Measurements from ENCODE around the gene SLC6A12. TPM values are rescaled to one million over a fixed set of nuclear protein-coding genes. Genes with fewer than 3 reads are reported as not detected.
A peak's percentile ranks its signal among the peaks of the same experiment; 100 is the strongest.
"Not testable (repeated sequence)": the region's sequence is repeated elsewhere in the genome, so short reads cannot be mapped to it uniquely, and the experiment has no call there.

Gene SLC6A12
- polyA plus RNA-seq, 1 donor from 2014 or later, result 0.15 TPM

- Histone ChIP-seq H3K9me2 (ENCODE audit: insufficient read depth, low read length) (no peaks in the 10 kb centered on the region), H3K27me3 (ENCODE audit: insufficient read depth, low read depth, low read length) (no peaks in the 10 kb centered on the region), H3F3A (ENCODE audit: insufficient read depth, low read length, poor library complexity, severe bottlenecking) (no peaks in the 10 kb centered on the region), H3K79me2 (replicated peaks; ENCODE audit: insufficient read depth, low read length) (no peaks in the 10 kb centered on the region), H3K27ac (ENCODE audit: low read length) (no peak overlapping the region), H3K4me3 (ENCODE audit: low read length) (peak overlapping the region; percentile 64), H3K36me3 (ENCODE audit: insufficient read depth, low read length) (no peaks in the 10 kb centered on the region), H2AFZ (ENCODE audit: low read depth, low read length) (no peak overlapping the region), H3K9me3 (ENCODE audit: low read length) (no peaks in the 10 kb centered on the region), H3K9ac (ENCODE audit: low read length) (peak overlapping the region; percentile 55), H4K20me1 (ENCODE audit: insufficient read depth) (no peaks in the 10 kb centered on the region), H3K4me2 (ENCODE audit: low read length) (no peak overlapping the region)
- TF ChIP-seq SMC3 (conservative IDR thresholded peaks at IDR 0.05; ENCODE audit: poor library complexity), result no peak
- no peak for TF ChIP-seq EP300 (conservative IDR thresholded peaks at IDR 0.05; ENCODE audit: poor library complexity, severe bottlenecking)
- no peak for TF ChIP-seq POLR2AphosphoS5 (IDR thresholded peaks at IDR 0.05)
Measured at GRCh38 chr12:189622-189962, 24.4 kb downstream of the SLC6A12 start.

DNA sequence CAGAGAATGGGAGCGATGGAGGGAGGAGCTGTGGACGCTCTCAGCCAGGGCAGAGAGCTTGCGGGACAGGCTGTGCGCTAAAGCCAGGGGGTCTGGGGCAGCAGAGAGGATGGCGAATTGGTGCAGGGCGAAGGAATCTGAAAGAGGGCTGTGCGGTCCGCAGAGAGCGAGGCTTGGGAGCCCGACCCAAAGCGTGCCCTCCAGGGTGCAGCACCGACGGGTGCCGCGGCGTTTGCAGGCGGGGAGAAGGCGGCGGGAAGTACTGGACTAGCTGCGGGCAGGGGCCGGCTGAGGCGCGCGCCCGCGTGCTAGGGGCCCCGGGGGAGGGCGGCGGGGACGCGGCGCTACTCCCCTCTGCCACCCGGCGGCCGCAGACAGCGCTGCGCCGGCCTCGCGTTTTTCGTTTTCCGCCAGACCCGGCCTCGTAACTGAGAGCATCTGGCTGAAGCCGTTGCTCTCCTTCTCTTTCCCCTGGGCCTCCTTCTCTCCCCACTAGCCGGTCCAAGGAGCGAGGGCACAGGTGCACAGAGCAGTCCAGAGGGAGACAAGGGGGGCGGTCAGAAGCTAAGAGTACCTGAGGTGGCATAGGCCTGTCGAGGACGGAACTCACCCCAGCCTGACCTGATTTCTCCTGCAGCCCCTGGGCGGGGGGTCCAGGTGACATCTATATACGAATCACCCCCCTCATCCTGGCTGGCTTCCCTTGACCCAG, 24.9 kb downstream of the SLC6A12 start:
- Histone ChIP-seq H4K20me1 (ENCODE audit: insufficient read depth) (no peaks in the 10 kb centered on the region), H3K27me3 (ENCODE audit: insufficient read depth, low read depth, low read length) (no peaks in the 10 kb centered on the region), H3K36me3 (ENCODE audit: insufficient read depth, low read length) (no peaks in the 10 kb centered on the region), H3K27ac (ENCODE audit: low read length) (no peak overlapping the region), H3K9ac (ENCODE audit: low read length) (peak overlapping the region; percentile 55), H3K79me2 (replicated peaks; ENCODE audit: insufficient read depth, low read length) (no peaks in the 10 kb centered on the region), H3K9me2 (ENCODE audit: insufficient read depth, low read length) (no peaks in the 10 kb centered on the region), H3K4me2 (ENCODE audit: low read length) (no peak overlapping the region), H3K9me3 (ENCODE audit: low read length) (no peaks in the 10 kb centered on the region), H3F3A (ENCODE audit: insufficient read depth, low read length, poor library complexity, severe bottlenecking) (no peaks in the 10 kb centered on the region), H3K4me3 (ENCODE audit: low read length) (peak overlapping the region; percentile 64), H2AFZ (ENCODE audit: low read depth, low read length) (peak overlapping the region; percentile 27)
- TF ChIP-seq SMC3 (conservative IDR thresholded peaks at IDR 0.05; ENCODE audit: poor library complexity) (peak; percentile 87), TAF1 (IDR thresholded peaks at IDR 0.05; ENCODE audit: low read depth) (no peak), CTCF (IDR thresholded peaks at IDR 0.05; ENCODE audit: poor library complexity, severe bottlenecking) (peak; percentile 85), POLR2AphosphoS5 (IDR thresholded peaks at IDR 0.05) (no peak), REST (IDR thresholded peaks at IDR 0.05; ENCODE audit: borderline replicate concordance) (no peak), EZH2 (IDR thresholded peaks at IDR 0.05; ENCODE audit: borderline replicate concordance, insufficient read depth, low read length, poor library complexity, severe bottlenecking) (no peak), EP300 (conservative IDR thresholded peaks at IDR 0.05; ENCODE audit: poor library complexity, severe bottlenecking) (no peak), RAD21 (conservative IDR thresholded peaks at IDR 0.05) (peak; percentile 71), MXI1 (conservative IDR thresholded peaks at IDR 0.05; ENCODE audit: poor library complexity, severe bottlenecking) (peak; percentile 24)

- H4K20me1 ChIP-seq (ENCODE audit: insufficient read depth); H3K4me2 ChIP-seq (ENCODE audit: low read length); H3K9me3 ChIP-seq (ENCODE audit: low read length); H3K9me2 ChIP-seq (ENCODE audit: insufficient read depth, low read length); H3F3A ChIP-seq (ENCODE audit: insufficient read depth, low read length, poor library complexity, severe bottlenecking); H3K36me3 ChIP-seq (ENCODE audit: insufficient read depth, low read length); H3K27me3 ChIP-seq (ENCODE audit: insufficient read depth, low read depth, low read length); H3K27ac ChIP-seq (ENCODE audit: low read length); H3K79me2 ChIP-seq (replicated peaks; ENCODE audit: insufficient read depth, low read length): not testable (repeated sequence)
- H3K9ac ChIP-seq (ENCODE audit: low read length), result peak overlapping the region; percentile 45
- H2AFZ ChIP-seq (ENCODE audit: low read depth, low read length), result peak overlapping the region; percentile 27
- peak overlapping the region; percentile 64 for H3K4me3 ChIP-seq (ENCODE audit: low read length)
Measured at GRCh38 chr12:187986-188909, 25.7 kb downstream of the SLC6A12 start.
